ENCODE measurements around the gene FBP2.
"Not testable (repeated sequence)": the region's sequence is repeated elsewhere in the genome, so short reads cannot be mapped to it uniquely, and the experiment has no call there.

Gene FBP2

GRCh38 chr9:94568972-94569712, 24.5 kb downstream of the FBP2 start:
- no peak for DNase-seq (ENCODE audit: low spot score)
- TF ChIP-seq CTCF (conservative IDR thresholded peaks at IDR 0.05; ENCODE audit: low read depth) = no peak
- POLR2A ChIA-PET (ENCODE audit: low non-redundant PET) = no interaction called here
- H3K27ac ChIP-seq = no peak overlapping the region
- CTCF ChIA-PET = interaction anchor here (0.7 kb wide), 1 partner anchor 1553 kb away, joined by 3 read pairs; no protein-coding TSS in a partner anchor

GRCh38 chr9:94568250-94568889, 25.3 kb downstream of the FBP2 start:
- ChIA-PET POLR2A (ENCODE audit: low non-redundant PET) (no interaction called here), CTCF (interaction anchor here (0.7 kb wide), 1 partner anchor 1577 kb away, joined by 5 read pairs; no protein-coding TSS in a partner anchor)
- no peak for DNase-seq (ENCODE audit: low spot score)
- TF ChIP-seq CTCF (conservative IDR thresholded peaks at IDR 0.05; ENCODE audit: low read depth) = no peak
- no peak overlapping the region for H3K27ac ChIP-seq

- H3K27ac ChIP-seq = no peak overlapping the region
- DNase-seq (ENCODE audit: low spot score) = no peak
- ChIA-PET CTCF (no interaction called here), POLR2A (ENCODE audit: low non-redundant PET) (no interaction called here)
- no peak for TF ChIP-seq CTCF (conservative IDR thresholded peaks at IDR 0.05; ENCODE audit: low read depth)
Measured at GRCh38 chr9:94567271-94567670, 26.4 kb downstream of the FBP2 start.

GRCh38 chr9:94566550-94566949, 27.1 kb downstream of the FBP2 start:
- H3K27ac ChIP-seq = no peak overlapping the region
- DNase-seq (ENCODE audit: low spot score) = no peak
- ChIA-PET POLR2A (ENCODE audit: low non-redundant PET) (no interaction called here), CTCF (no interaction called here)
- no peak for TF ChIP-seq CTCF (conservative IDR thresholded peaks at IDR 0.05; ENCODE audit: low read depth)

- CTCF ChIA-PET; DNase-seq (ENCODE audit: low spot score); H3K27ac ChIP-seq; POLR2A ChIA-PET (ENCODE audit: low non-redundant PET): not testable (repeated sequence)
Measured at GRCh38 chr9:94564279-94564678, 29.3 kb downstream of the FBP2 start.

- no peak for DNase-seq (ENCODE audit: low spot score)
- ChIA-PET POLR2A (ENCODE audit: low non-redundant PET) (no interaction called here), CTCF (no interaction called here)
- no peak overlapping the region for H3K27ac ChIP-seq
- TF ChIP-seq CTCF (conservative IDR thresholded peaks at IDR 0.05; ENCODE audit: low read depth) = no peak
Measured at GRCh38 chr9:94563548-94563947, 30.1 kb downstream of the FBP2 start.

- no peak for DNase-seq (ENCODE audit: low spot score)
- ChIA-PET POLR2A (ENCODE audit: low non-redundant PET) (no interaction called here), CTCF (no interaction called here)
- H3K27ac ChIP-seq = no peak overlapping the region
- TF ChIP-seq CTCF (conservative IDR thresholded peaks at IDR 0.05; ENCODE audit: low read depth) = no peak
Measured at GRCh38 chr9:94560237-94560636, 33.4 kb downstream of the FBP2 start.
